GM18498 (cell line): ENCODE data around the gene ZDHHC21.

Source experiments
- ATAC-seq: cut with Tn5 transposase; IDR thresholded peaks from one replicate; pipeline ENCODE4 v1.9.1; 2021; ENCODE audit warnings: mild to moderate bottlenecking, moderate library complexity; ENCODE audit not compliant: unreplicated experiment

ZDHHC21 gene, protein sequence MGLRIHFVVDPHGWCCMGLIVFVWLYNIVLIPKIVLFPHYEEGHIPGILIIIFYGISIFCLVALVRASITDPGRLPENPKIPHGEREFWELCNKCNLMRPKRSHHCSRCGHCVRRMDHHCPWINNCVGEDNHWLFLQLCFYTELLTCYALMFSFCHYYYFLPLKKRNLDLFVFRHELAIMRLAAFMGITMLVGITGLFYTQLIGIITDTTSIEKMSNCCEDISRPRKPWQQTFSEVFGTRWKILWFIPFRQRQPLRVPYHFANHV

DNA sequence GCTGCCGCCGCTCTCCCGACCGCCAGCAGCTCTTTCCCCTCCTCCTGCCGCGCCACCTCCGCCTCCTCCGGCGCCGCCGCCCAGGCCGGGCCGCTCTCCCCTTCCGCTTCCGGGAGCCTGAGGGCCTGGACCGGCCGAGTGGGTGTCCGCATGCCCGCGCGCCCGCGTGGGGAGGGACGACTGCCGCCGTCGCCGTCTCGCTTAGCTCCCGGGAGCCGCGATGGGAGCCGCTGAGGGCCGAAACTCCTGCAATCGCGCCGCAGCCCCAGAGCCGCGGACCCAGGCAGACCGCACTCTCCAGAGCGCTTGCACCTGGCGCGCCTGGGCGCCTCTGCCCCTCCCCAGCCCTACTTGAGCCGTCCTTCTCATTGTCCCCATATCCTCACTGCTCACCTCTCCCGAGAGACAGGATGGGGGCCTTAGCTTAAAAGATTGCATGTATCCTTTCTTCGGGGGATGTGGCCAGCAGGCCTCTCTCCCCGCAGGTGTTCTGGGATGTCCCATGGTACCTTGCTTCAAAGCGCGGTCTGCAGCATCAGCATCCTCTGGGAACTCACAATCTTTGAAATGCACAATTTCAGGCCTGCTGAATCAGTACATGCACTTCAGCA, at the start of gene ZDHHC21:
Gene ZDHHC21 (minus strand): TSS at position 182 of the 611 bp plus-strand sequence. CDS start 19,092 bp downstream, outside the sequence.
- peak; percentile 94 for ATAC-seq

DNA sequence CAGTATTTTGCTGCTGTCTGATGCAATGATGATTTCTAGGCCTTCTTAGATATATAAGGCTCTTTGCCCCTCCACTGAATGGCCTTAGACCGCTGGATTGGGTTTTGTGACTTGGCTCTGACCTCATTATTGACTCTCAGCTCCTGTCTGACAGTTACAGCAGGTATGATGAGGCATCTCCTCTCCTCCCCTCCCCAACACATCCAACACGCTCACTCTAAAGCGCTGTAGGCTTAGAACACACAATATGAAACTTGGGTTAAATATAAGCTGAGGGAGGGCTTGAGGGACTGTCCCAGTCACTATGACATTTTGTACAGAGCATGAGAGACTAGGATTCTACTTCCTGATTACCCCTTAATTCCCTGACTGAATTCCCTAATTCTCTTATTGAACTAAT, 48.1 kb upstream of the ZDHHC21 start:
- no peak for ATAC-seq

DNA sequence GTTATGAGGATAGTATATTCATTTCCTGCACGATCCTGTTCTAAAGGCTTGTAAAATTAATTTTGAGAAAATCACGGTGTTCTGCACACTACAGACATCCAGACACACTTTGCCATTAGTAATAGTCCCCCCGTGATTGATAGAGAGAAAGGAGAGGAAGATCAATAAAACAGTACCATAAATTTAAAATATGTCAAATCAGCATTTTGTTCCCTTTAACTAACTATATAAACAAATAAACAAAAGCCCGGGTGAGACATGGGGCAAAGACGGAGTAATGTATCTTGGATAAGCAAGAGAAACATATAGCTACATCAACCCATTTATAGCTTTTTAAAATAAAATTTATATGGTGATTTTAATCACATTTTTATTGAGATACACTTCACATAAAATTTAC, 39.9 kb upstream of the ZDHHC21 start:
- no peak for ATAC-seq

DNA sequence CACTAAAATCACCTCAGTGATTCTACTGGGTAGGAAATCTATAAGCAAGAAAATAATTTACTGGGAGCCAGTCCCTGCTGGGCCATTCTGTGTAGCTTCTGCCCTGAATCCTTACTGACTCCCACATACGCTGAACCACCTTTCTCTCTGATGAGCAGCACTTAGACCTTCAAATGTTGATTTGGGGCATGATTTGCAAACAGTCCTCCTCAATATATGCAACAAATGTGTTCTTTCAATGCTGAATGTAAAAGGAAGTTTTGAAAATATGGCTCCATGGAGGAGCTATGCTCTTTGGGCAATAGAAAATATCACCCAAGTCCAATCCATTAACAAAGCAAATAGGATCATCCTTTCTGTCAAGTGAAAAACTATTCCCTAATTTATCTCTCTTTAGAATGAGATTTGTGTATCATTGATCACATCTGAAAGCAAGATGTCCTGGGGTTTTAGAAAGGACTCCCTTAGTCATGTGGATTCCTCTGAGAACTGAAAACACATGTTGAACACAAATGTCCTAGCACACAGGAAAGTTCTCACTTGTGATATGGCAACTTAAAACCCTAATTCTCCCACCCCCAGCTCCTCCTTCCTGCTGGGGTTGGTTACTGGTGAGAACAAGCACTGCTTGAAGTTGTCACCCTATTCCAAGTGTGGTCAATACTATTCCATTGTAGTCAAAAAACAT, 38.2 kb upstream of the ZDHHC21 start:
- no peak for ATAC-seq

DNA sequence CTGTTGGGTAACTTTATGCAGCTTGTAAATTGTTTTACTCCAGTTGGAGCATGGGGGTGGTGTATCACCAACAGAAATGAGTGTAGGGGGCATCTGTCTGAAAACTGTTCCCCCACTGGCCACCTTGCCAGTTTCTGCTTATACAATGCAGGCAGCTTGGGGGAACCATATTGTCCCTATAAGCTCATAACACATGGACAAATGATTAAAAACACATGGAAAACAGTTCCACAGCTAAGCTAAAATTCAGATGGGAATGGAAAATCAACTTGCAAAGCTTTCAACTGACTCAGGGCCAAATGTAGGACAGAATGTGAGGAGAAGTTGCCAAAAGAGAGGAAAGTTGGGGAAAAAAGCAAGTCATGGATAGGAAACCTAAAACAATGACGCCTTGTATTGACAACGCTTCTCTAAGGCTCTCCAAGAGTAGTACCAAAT, 37.2 kb upstream of the ZDHHC21 start:
- ATAC-seq: no peak

DNA sequence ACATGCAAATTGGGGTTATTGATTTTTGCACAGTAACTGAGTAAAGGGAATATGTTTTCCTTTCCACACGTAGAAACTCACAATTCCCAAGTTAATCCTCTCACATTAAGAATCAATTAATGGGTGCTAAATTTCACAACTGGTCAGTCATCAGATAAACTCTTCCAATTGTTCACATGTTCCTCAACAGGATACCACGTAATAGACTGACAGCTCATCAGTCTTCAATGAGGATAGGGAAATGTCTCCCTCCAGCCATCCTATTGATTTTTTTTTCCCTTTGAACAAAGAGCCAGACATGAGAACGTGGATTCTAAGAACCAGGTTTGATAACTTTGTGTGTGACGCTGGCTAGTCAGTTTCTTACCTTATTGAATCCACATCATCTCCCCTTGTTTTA, 30.1 kb upstream of the ZDHHC21 start:
- no peak for ATAC-seq

DNA sequence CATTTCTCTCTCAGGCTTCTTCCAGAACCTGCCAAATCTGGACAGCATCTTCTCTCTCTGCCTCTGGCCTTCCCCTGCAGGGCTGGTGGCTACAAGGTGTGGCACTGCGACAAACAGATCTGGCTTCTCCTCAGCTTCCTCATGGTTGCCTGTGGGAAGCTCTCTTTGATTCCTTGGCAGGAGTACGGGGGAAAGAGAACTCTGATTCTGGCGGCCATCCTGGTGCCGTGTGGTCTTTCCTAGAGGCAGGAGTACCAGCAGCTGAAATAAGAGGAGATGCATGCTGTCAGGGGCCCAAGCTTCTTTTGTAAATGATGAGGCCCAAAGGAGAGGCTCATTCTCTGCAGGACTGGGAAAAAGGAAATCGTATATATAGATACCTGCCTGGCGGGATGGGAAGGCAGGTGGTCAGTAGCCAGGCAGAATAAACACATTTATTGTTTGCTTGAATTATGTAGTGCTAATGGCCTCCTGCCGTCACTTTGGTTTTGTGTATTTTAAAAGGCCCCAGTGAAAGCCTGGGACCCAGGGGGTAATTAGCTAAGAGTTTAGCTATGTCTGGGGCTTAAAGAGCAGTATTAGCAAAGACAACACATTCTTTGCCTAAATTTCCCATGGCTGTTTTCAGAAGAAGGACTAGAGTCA, 29.3 kb upstream of the ZDHHC21 start, which contains the start of gene CER1:
Gene CER1 (minus strand): TSS at position 343 of the 645 bp plus-strand sequence. CDS start 61 bp downstream, at position 282.
- ATAC-seq: no peak

DNA sequence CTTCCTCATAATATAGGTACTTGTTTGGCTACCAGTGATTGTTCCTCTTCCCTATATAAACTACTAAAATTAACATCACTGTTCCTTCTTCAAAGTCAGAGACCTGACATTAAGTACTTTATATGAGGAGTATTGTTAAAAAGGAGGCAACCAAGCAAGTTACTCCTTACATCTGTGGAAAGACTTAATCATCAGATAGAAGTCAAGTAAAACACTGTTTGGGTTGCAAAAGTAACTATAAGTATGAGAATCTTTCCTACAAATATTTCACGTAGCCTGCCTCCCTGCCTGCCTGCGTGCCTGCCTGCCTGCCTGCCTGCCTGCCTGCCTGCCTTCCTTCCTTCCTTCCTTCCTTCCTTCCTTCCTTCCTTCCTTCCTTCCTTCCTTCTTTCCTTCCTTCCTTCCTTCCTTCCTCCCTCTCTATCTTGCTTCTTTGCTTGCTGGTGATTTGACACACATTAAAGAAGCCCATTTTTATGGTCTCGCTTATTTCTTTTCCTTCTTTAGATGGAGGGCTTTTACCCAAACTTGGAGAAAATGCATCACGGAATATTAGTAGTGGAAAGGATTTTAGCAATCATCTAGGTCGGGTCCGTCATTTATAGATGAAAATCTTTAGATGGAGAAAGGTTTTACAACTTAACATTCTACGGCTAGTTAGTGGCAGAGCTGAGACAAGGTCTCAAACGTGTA, 26.1 kb upstream of the ZDHHC21 start:
- no peak for ATAC-seq

DNA sequence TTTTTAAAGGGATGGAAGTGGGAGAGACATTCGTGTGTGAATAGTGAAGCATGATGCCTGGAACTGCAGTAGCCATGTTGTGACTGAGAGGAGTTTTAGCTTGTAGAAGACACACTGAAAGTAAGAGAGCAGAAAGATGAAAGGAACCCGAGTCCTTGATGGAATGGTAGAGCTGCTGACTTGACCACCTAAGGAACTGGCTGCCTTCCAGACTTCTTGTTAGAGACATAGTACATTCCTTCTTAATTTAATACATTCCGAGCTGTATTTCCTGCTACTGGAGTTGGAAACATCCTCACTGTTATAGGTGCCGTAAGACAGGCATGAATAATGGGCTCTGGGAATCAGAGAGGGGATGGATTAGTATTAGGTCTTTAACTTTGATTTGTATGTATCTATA, 21.9 kb upstream of the ZDHHC21 start:
- no peak for ATAC-seq

DNA sequence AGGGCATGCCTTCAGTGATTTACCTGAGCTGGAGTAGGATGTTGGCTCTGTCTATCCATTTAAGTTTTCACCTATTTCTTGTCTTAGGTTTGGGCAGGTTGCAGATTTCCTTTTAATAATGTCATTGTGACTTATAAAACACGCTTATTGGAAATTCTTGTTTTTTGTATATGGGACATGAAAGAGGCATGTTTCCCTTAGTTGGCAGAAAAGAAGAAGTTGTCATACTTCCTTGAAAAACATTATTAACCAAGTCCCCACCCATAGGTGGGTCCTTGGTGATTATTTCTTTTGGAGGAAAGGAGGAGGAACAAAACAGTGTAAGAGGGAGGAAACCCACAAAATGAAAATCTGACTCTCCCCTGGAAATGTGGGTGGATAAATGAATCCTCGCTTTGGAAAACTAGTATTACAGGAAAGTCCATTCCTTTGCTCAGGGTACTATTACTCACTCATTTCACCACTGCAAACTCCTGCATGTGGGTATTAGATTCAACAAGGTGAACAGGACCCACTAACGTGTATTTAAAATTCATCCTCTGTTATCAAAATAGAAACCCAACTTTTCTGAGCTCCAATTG, 20.0 kb upstream of the ZDHHC21 start:
- no peak for ATAC-seq

DNA sequence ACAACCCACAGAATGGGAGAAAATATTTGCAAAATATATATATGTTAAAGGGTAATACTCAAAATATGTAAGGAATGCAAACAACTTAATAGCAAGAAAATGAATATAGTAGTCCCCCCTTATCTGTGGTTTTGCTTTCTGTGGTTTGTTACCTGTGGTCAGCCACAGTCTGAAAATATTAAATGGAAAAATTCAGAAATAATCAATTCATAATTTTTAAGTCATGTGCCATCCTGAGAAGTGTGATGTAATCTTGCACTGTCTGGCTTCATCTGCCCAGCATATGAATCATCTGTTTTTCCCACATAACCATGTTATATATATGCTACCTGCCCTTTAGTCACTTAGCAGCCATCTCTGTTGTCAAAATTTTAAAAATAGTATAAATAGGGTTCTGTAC, 17.6 kb upstream of the ZDHHC21 start:
- ATAC-seq: no peak

DNA sequence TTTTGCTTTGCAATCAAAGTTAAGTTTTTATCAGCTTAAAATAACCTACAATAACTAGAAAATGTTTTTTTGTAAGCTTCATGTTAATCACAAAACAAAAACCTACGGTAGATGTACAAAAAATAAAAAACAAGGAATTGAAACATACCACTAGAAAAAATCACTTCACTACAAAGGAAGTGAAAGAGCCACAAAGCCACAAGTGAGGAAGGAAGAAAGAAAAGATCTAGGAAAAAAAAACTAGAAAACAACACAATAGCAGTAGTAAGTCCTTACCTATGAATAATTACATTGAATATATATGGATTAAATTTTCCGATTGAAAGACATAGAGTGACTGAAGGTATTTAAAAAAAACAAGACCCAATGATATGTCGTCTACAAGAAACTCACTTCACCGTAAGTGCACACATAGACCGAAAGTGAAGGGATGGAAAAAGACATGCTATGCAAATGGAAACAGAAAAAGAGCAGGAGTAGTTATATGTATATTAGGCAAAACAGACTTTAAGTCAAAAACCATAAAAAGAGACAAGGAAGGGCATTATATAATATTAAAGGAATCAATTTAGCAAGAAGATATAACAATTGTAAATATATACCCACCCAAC, 13.4 kb upstream of the ZDHHC21 start:
- ATAC-seq: peak; percentile 63

DNA sequence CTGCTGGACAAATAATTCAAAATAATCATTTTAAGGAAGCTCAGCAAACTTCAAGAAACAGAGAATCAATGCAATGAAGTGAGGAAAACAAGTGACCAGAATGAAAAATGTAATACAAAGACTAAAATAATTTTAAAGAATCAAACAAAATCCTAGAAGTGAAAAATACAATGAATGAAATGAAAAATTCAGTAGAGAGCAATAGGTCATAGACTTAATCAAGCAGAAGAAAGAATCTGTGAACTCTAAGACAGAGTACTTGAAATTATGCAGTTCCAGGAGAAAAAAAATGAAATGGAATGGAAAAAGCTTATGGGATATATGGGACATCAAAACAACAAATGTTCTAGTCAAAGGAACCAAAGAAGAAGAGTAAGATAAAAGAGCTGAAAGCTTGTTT, 11.8 kb upstream of the ZDHHC21 start:
- no peak for ATAC-seq

DNA sequence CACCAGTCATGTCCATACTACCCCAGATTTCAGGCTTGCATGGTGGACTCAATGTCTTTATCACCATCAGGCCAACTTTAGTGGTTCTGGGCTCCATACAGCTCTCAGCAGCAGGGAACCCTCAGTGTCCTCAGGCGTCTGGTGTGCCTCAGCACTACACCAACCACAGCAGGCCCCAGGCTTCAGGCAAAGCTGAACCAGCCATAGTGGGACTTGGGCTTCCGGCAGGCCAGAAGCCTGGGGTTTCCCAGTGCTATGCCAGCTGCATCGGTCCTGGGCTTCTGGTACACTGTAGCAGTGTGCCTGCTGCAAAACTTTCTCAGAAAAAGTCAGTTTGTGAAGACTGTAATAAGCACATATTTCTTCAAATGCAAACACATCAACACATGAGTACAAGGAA, 11.0 kb upstream of the ZDHHC21 start:
- ATAC-seq: no peak

DNA sequence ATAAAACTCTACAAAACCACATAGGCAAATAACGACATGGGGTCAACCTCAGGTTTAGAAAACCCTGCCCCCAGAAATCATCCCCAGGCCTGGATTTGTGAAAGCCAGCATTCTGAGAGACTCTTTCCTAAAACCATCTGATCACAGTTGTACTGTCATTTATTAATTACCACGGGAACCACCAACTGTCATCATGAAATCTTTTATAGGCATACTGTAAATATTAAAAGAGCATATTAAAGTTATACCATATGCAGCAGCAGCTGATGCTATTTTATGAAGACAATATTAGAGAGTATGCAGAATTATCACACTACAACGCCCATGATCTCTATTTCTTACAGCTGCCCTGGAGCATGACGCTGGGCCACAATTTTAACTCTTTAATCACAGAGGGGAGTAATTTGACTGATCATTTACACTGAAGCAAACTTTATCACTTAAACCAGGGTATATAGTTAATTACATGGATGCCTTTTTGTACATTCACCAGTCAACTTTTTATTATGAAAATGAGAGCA, 9.0 kb upstream of the ZDHHC21 start:
- no peak for ATAC-seq

DNA sequence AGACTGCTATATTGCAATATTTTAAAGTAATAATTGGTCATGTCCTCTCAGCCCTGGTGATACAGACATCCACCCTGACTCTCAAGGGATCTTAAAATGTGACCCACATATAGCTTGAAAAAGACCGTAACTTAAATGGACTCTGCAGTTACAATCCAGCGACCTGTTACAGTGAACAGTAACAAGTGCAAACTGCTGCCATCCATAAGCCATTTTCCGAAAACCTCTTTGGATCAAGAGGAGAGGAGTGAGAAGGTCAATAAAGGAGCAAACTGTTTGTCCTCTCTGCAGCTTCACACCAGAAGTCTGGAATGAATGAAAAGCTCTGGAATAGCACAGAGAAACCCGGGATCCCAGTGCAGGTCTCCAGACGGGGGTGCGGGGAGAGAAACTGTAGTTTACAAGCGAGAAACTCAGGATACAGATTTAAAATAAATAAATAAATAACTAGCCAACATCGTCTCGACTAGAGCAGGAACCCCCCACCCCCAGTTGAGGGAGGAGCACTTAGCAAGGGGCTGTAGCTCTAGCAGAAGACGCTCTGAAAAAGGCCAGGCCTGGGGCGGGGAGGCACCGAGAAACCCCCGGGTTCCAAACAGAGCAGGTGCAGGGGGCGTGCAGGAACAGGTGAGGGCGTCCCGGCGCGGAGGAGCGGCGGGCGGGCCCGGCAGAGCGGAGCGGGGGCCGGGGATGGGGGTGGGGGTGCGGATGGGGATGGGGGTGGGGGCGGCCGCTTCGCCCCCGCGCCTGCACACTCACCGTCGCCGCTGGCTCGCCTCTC, 572 bp downstream of the ZDHHC21 start:
- peak; percentile 53 for ATAC-seq

DNA sequence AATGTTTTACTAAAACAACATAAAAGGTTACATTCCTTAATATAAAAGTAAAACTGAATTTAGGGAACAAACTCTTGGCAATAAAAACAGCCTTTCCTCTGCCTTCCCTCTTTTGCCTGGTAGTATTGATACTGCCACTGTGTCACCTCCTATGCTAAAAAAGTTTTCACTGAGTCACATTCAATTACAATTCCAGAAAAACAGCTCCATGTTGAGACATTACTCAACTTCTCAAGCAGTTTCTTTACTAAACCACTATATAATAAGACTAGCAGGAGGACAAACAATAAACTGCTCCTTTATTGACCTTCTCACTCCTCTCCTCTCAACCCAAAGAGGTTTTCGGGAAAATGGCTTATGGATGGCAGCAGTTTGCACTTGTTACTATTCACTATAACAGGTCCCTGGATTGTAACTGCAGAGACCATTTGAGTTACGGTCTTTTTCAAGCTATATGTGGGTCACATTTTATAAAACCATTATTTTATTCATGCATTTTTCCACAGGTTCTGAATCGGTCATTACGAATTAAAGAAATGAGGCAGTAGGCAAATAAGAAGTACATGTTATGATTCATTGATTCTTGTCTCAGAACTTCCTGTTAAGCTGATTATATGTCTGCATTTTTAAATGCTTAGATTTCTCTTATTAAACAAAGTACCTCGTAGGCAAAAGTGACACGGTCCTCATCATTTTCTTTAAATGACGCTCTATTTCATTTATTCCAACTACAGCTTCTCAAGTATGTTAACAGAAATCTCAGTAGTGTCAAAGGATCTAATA, 2.1 kb downstream of the ZDHHC21 start:
- ATAC-seq: no peak

DNA sequence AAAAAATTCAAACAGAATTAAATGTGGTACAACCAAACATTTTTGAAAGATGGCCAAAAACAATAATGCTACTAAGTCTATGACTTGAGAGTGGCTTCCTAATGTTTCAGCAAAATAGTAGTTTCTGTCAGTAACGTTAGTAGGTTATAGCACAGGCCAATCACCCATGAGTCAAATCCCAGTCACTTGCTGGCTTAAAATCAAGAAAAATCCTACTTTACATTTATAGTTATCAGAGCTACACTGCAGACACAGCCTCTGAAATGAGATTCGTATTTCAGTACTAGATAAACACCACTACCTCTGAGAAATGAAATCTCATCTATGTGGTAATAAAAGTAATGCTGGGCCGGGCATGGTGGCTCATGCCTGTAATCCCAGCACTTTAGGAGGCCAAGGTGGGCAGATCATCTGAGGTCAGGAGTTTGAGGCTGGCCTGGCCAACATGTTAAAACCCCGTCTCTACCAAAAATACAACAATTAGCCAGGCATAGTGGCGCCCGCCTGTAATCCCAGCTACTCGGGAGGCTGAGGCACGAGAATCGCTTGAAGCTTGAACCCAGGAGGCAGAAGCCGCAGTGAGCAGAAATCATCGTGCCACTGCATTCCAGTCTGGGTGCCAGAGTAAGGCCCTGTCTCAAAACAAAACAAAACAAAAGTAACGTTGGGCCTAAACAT, 6.1 kb downstream of the ZDHHC21 start:
- no peak for ATAC-seq
